Prostate gland (tissue), 2 donors: Measurements from ENCODE around the gene ARFGAP1. TPM values are rescaled to one million over a fixed set of nuclear protein-coding genes. Genes with fewer than 3 reads are reported as not detected.

ENCODE experiments used
- DNase-seq: peaks from one replicate; pipeline ENCODE4 v3.0.0-alpha.2; 2019; ENCODE audit warnings: low spot score
- H3K27ac ChIP-seq, 2 donors: fragments of 200-600 bp; sonication (generic); 2 replicates each; pipeline ENCODE4 v1.5.1; 2017 to 2019
- H3K27me3 ChIP-seq: fragments of 200-600 bp; sonication (generic); replicated peaks from 2 replicates; pipeline ENCODE4 v1.5.1; 2019; ENCODE audit not compliant: insufficient read depth
- H3K36me3 ChIP-seq, 2 donors: fragments of 200-600 bp; sonication (generic); 1 replicate in 1 of 2; 2 replicates in 1 of 2; pipeline versions ENCODE4 v1.5.1 to v1.8.1; 2017 to 2019
- H3K4me1 ChIP-seq: fragments of 200-600 bp; sonication (generic); replicated peaks from 2 replicates; pipeline ENCODE4 v1.5.1; 2019
- H3K4me3 ChIP-seq, 2 donors: fragments of 200-600 bp; sonication (generic); 2 replicates each; pipeline ENCODE4 v1.5.1; 2017 to 2019
- H3K9me3 ChIP-seq: fragments of 200-600 bp; sonication (generic); 2 replicates; pipeline ENCODE4 v1.5.1; 2017
- CTCF ChIP-seq, 4 experiments: fragments of 200-600 bp in 2 of 4; fragments of 450-650 bp in 2 of 4; sonication (generic) in 2 of 4; IDR thresholded peaks; 1 replicate in 3 of 4; 2 replicates in 1 of 4; pipeline ENCODE4 v1.5.1; 2016 to 2019; ENCODE audit warnings: antibody characterized with exemption in 4 of 4, mild to moderate bottlenecking in 2 of 4, moderate library complexity in 2 of 4
- POLR2A ChIP-seq: fragments of 450-650 bp; IDR thresholded peaks from one replicate; pipeline ENCODE4 v1.6.1; 2016; ENCODE audit warnings: antibody characterized with exemption, mild to moderate bottlenecking
- POLR2AphosphoS5 ChIP-seq: sonication (generic); formaldehyde crosslinking; IDR thresholded peaks from one replicate; pipeline ENCODE4 v1.6.1; 2017; ENCODE audit warnings: antibody characterized with exemption
- WGBS: methylation state at CpG from one replicate; pipeline ENCODE4 v1.1.5; 2018; 5-methylcytosine and 5-hydroxymethylcytosine counted together
- intact Hi-C: fragments of 100-400 bp; cut with DNase I; formaldehyde crosslinking; loops from one replicate; pipeline ENCODE4 v1.14.2; 2022
- total RNA-seq, 2 donors: library from RNA; depleted of rRNA; stranded (reverse); fragments of >200 nt; gene quantifications; one replicate each; pipeline ENCODE4 v1.1.0, GENCODE V29; 2016

Gene ARFGAP1
- total RNA-seq, 2 donors from 2014 or later: 43.6 to 85.6 TPM

GRCh38 chr20:63309261-63310071 is 36.9 kb downstream of the ARFGAP1 start:
- Histone ChIP-seq H3K36me3 (no peaks in the 10 kb centered on the region), H3K27me3 (peaks cover 31% of the 10 kb centered on the region), H3K27ac (no peak overlapping the region), H3K4me1 (no peaks in the 10 kb centered on the region), H3K9me3 (no peaks in the 10 kb centered on the region), H3K4me3 (no peak overlapping the region)
- DNase-seq: no peak
- intact Hi-C loops: loop anchor here (2.0 kb wide), 1 partner anchor 71 kb away; no protein-coding TSS in a partner anchor
- 35% methylated on average over 32 of the region's 35 CpGs for WGBS
- TF ChIP-seq POLR2AphosphoS5 (no peak), CTCF (IDR thresholded peaks at IDR 0.05) (peak; percentile 73 to 88 (median 82))

- Histone ChIP-seq H3K27me3 (peaks cover 31% of the 10 kb centered on the region), H3K4me1 (no peaks in the 10 kb centered on the region), H3K36me3 (no peaks in the 10 kb centered on the region), H3K9me3 (no peaks in the 10 kb centered on the region), H3K27ac (no peak overlapping the region), H3K4me3 (no peak overlapping the region)
- no peak for DNase-seq
- intact Hi-C loops: loop anchor here (2.0 kb wide), 1 partner anchor 70 kb away; no protein-coding TSS in a partner anchor
- TF ChIP-seq POLR2A (no peak), POLR2AphosphoS5 (no peak)
- 75% methylated on average over 19 of the region's 20 CpGs for WGBS
Observed at GRCh38 chr20:63310265-63310991, 37.8 kb downstream of the ARFGAP1 start.

- Histone ChIP-seq H3K27ac (no peak overlapping the region), H3K4me3 (no peak overlapping the region), H3K9me3 (no peaks in the 10 kb centered on the region), H3K4me1 (no peaks in the 10 kb centered on the region), H3K36me3 (no peaks in the 10 kb centered on the region), H3K27me3 (peaks cover 28% of the 10 kb centered on the region)
- DNase-seq: no peak
- 82% methylated on average over 28 of the region's 29 CpGs for WGBS
- TF ChIP-seq POLR2AphosphoS5 (no peak), CTCF (IDR thresholded peaks at IDR 0.05) (no peak), POLR2A (no peak)
- intact Hi-C loops: loop anchor here (2.0 kb wide), 1 partner anchor 69 kb away; no protein-coding TSS in a partner anchor
Observed at GRCh38 chr20:63311186-63311832, 38.7 kb downstream of the ARFGAP1 start.

- DNase-seq: no peak
- TF ChIP-seq CTCF (IDR thresholded peaks at IDR 0.05) (no peak), POLR2A (no peak), POLR2AphosphoS5 (no peak)
- H3K4me3 ChIP-seq: no peak overlapping the region
- H3K36me3 ChIP-seq: no peaks in the 10 kb centered on the region
- H3K9me3 ChIP-seq: no peaks in the 10 kb centered on the region
- no peaks in the 10 kb centered on the region for H3K4me1 ChIP-seq
- intact Hi-C loops: loop anchor here (2.0 kb wide), 1 partner anchor 69 kb away; no protein-coding TSS in a partner anchor
- WGBS: 76% methylated on average over 4 of the region's 18 CpGs
- no peak overlapping the region for H3K27ac ChIP-seq
- peaks cover 22% of the 10 kb centered on the region for H3K27me3 ChIP-seq
Observed at GRCh38 chr20:63311833-63312243, 39.2 kb downstream of the ARFGAP1 start.

- Histone ChIP-seq H3K27me3 (peaks cover 19% of the 10 kb centered on the region), H3K4me1 (no peaks in the 10 kb centered on the region), H3K9me3 (no peaks in the 10 kb centered on the region), H3K27ac (no peak overlapping the region), H3K36me3 (no peaks in the 10 kb centered on the region), H3K4me3 (no peak overlapping the region)
- TF ChIP-seq POLR2AphosphoS5: no peak
- no peak for TF ChIP-seq POLR2A
- no peak for TF ChIP-seq CTCF (IDR thresholded peaks at IDR 0.05)
- WGBS: 67% methylated on average over 9 of the region's 9 CpGs
- DNase-seq: no peak
- intact Hi-C loops: no loop called here
Observed at GRCh38 chr20:63312273-63312672, 39.7 kb downstream of the ARFGAP1 start.
